HG03571 (cell line): ENCODE measurements around the gene GCC1.
A peak's percentile ranks its signal among the peaks of the same experiment; 100 is the strongest.

ENCODE experiments used
- ATAC-seq: cut with Tn5 transposase; IDR thresholded peaks from one replicate; pipeline ENCODE4 v1.9.1; 2021; ENCODE audit not compliant: unreplicated experiment

Gene GCC1, protein sequence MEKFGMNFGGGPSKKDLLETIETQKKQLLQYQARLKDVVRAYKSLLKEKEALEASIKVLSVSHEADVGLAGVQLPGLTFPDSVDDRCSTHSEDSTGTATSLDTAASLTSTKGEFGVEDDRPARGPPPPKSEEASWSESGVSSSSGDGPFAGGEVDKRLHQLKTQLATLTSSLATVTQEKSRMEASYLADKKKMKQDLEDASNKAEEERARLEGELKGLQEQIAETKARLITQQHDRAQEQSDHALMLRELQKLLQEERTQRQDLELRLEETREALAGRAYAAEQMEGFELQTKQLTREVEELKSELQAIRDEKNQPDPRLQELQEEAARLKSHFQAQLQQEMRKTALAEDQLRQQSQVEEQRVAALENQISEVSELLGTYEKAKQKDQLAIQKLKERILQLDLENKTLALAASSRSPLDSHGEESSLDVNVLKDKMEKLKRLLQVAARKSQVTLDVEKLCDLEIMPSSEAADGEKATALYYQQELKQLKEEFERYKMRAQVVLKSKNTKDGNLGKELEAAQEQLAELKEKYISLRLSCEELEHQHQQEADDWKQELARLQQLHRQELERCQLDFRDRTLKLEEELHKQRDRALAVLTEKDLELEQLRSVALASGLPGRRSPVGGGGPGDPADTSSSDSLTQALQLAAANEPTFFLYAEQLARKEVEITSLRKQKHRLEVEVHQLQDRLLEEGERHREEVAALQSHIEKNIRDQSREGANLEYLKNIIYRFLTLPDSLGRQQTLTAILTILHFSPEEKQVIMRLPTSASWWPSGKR

GRCh38 chr7:127585044-127585953 is at the start of gene GCC1:
GCC1 (minus strand) TSS chr7:127585596; CDS start chr7:127585182, 414 bp downstream.
- peak; percentile 77 for ATAC-seq

DNA sequence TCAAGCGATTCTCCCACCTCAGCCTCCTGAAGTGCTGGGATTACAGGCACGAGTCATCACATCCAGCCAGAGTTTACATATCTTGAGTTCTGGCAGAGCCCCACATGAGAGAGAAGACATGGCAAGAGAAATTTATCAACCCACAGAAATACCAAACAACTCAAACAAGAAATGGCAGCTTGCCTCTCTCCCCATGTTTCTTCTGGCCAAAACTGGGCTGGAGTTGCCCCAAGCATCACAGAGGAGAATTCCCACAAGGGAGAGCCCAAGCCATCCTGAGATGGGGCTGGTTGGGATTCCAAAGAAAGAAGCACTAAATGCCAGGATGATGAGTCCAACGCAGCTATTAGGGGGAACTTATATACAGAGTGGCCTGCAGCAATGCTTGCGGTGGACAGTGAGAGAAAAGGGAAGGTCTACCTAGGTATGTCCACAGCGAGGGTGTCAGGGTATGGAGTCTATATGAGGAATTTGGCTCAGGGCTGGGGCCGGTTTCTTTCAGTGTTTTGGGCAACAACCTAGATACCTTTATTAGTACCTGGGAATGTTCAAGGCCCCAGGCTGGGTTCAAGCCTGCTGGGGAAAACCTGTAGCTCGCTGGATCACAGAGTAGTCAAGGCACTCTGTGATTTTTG is 47.0 kb upstream of the GCC1 start:
- no peak for ATAC-seq

GRCh38 chr7:127629268-127629854 is 44.0 kb upstream of the GCC1 start:
- no peak for ATAC-seq

GRCh38 chr7:127628445-127628844 is 43.0 kb upstream of the GCC1 start:
- no peak for ATAC-seq

DNA sequence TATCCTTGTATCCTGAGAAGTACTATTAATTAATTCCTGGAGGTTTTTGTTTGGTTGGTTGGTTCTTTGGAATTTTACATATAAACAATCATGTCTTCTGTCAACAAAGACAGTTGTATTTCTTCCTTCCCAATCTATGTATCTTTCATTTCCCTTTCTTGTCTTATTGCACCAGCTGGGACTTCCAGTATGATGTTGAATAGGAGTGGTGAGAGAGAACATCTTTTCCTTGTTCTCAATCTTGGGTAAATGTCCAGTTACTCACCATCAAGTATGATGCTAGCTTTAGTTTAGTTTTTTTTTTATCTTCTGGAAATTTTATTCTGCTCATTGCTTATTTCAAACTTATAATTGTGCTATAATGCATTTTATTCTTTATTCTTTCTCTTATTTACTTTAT is 39.9 kb upstream of the GCC1 start:
- ATAC-seq = no peak

- no peak for ATAC-seq
Observed at GRCh38 chr7:127620406-127621233, 35.2 kb upstream of the GCC1 start.

GRCh38 chr7:127619681-127620405 is 34.4 kb upstream of the GCC1 start:
- no peak for ATAC-seq

DNA sequence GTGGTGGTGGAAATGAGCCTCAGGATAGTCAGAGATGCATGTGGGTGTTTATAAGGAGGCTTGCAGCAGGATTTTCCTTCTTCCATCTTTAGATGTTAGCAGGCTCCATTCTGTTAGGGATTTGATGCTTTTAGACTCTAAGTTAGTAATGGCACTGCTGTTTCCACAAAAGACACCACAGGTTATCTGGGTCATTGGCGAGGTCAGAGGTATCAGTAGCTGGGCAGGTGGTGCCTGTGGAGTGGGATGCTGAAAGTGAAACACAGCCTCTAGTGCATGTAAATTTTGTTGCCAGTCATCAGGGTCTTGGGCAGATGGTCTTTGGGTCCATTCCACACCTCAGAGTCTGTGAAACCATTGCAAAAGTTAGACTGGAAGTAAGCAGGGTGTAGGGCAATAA is 33.4 kb upstream of the GCC1 start:
- ATAC-seq = no peak

GRCh38 chr7:127618042-127618441 is 32.6 kb upstream of the GCC1 start, which contains the start of gene PAX4:
PAX4 (minus strand) TSS chr7:127618142; CDS start chr7:127615928, 2,214 bp downstream.
- ATAC-seq = no peak

- no peak for ATAC-seq
Observed at GRCh38 chr7:127616724-127617123, 31.3 kb upstream of the GCC1 start.

DNA sequence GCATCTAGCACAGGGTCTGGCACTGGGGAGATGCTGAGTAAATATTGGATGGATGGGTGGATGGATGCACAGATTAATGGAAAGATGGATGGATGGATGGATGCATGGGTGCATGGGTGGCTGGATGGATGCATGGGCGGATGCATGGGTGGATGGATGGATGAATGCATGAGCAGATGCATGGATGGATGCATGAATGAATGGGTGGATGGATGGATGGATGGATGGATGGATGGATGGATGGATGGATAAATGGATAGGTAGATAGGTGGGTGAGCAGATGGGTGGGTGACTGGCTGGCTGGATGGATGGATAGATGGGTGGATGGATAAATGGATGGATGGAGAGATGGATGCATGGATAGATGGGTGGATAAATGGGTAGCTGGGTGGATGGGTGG is 26.9 kb upstream of the GCC1 start:
- no peak for ATAC-seq

GRCh38 chr7:127609297-127609696 is 23.9 kb upstream of the GCC1 start:
- no peak for ATAC-seq

DNA sequence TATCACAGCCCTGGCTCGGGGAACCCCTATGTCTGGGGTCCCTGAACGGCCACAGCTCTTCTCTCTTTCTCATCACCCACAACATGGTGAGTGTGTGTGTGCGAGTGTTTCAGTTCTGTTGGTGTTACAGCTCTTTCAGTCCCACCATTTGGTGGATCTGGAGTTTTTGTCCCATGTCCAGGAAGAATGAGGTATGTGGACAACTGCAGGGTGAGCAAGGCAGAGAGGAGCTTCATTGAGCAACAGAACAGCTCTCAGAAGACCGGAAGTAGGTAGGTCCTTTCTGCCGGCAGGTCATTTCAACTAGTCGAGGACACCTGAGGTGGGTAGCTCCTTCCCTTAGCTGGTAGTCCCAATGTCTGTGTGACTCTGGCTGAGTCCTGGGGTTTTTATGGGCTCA is 23.1 kb upstream of the GCC1 start:
- no peak for ATAC-seq

- ATAC-seq = no peak
Observed at GRCh38 chr7:127600885-127601284, 15.5 kb upstream of the GCC1 start.

GRCh38 chr7:127598318-127598717 is 12.9 kb upstream of the GCC1 start:
- no peak for ATAC-seq

DNA sequence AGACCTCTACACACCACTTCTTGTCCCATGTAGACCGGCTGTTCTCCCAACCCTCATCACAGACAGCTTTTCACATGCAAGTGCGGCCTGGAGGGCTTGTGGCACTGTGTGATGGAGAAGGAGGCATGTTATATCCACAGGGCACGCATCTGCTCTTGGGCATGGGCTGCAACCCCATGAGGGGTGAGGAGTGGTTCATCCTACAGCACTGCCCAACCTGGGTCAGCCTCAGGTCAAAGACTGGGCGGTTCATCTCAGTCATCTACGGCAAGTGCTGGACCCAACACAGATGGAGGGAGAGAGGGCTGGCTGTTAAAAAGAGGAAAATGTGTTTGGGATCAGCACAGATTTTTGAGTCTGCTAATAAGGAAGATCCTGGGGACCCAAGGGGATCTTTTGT is 10.3 kb upstream of the GCC1 start:
- no peak for ATAC-seq

GRCh38 chr7:127594490-127594889 is 9.1 kb upstream of the GCC1 start:
- no peak for ATAC-seq

DNA sequence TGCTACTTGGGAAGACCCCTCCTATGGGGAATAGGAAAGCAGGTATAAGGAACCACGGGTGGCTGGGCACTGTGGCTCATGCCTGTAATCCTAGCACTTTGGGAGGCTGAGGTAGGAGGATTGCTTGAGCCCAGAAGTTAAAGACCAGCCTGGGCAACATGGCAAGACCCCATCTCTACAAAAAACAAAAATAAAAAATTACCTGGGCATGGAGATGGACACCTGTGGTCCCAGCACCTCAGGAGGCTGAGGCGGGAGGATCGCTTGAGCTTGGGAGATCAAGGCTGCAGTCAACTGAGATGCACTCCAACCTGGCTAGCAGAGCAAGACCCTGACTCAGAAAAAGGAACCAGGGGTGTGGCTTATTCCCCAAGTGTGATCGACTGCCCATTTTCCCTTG is 7.2 kb upstream of the GCC1 start:
- ATAC-seq = no peak

DNA sequence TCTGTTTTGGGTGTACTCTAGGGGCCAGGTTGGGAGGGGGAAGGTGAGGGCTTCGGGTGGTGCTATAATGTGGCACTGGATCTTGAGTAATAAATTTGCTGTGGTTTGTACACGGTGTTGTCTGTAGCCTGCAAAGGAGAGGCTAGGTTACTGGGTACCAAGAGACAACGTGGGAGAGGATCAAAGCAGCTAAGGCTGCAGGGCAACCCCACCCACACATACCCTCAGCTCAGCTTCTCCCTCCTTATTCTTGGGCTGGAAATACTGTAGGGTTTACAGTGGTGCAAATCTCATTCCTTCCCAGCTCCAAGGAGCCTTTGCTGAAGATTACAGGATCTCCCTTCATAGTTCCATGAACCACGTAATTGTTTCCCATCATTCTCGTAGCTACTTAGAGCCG is 6.2 kb upstream of the GCC1 start:
- ATAC-seq = no peak
